A549 (cell line): ENCODE results near the gene IL20RB.

Experiments
- CEBPB ChIP-seq, 2 experiments: fragments of >200 bp in 1 of 2; sonication (Bioruptor Twin) in 1 of 2; formaldehyde crosslinking in 1 of 2; IDR thresholded peaks; 2 replicates each; pipeline ENCODE4 v1.6.1; 2012 to 2016
- EHMT2 ChIP-seq: fragments of 200-600 bp; sonication (generic); IDR thresholded peaks from 2 replicates; pipeline ENCODE4 v1.6.1; 2016; ENCODE audit warnings: antibody characterized with exemption, low read depth, mild to moderate bottlenecking, moderate library complexity
- HOXB13 ChIP-seq: fragments of 250-450 bp; sonication (Bioruptor Pico); IDR thresholded peaks from 2 replicates; pipeline ENCODE4 v1.5.0; 2020; ENCODE audit warnings: low read depth, mild to moderate bottlenecking, moderate library complexity
- KDM1A ChIP-seq: fragments of 200-600 bp; sonication (generic); IDR thresholded peaks from 2 replicates; pipeline ENCODE4 v1.6.1; 2016; ENCODE audit warnings: low read depth, mild to moderate bottlenecking
- MAZ ChIP-seq: fragments of 150-350 bp; IDR thresholded peaks from 2 replicates; pipeline ENCODE4 v1.6.1; 2014; ENCODE audit warnings: antibody characterized with exemption, low read depth, low read length, borderline replicate concordance
- PHF8 ChIP-seq: fragments of 200-600 bp; sonication (generic); IDR thresholded peaks from 2 replicates; pipeline ENCODE4 v1.6.1; 2016; ENCODE audit warnings: low read depth, mild to moderate bottlenecking, antibody characterized with exemption, moderate library complexity, borderline replicate concordance
- POLR2A ChIP-seq: IDR thresholded peaks from 2 replicates; pipeline ENCODE4 v1.6.1; 2012; ENCODE audit warnings: mild to moderate bottlenecking, low read length
- TF ChIP-seq, protein P1 (sequence below): fragments of >200 bp; sonication (Bioruptor Twin); formaldehyde crosslinking; IDR thresholded peaks from 3 replicates; pipeline ENCODE4 v1.5.1; 2016
- TF ChIP-seq, protein P2 (sequence below): IDR thresholded peaks from 2 replicates; pipeline ENCODE4 v1.6.1; 2012; ENCODE audit warnings: low read depth, borderline replicate concordance

GRCh38 chr3:137011153-137011552, 53.4 kb downstream of the IL20RB start:
- TF ChIP-seq, protein P1, sequence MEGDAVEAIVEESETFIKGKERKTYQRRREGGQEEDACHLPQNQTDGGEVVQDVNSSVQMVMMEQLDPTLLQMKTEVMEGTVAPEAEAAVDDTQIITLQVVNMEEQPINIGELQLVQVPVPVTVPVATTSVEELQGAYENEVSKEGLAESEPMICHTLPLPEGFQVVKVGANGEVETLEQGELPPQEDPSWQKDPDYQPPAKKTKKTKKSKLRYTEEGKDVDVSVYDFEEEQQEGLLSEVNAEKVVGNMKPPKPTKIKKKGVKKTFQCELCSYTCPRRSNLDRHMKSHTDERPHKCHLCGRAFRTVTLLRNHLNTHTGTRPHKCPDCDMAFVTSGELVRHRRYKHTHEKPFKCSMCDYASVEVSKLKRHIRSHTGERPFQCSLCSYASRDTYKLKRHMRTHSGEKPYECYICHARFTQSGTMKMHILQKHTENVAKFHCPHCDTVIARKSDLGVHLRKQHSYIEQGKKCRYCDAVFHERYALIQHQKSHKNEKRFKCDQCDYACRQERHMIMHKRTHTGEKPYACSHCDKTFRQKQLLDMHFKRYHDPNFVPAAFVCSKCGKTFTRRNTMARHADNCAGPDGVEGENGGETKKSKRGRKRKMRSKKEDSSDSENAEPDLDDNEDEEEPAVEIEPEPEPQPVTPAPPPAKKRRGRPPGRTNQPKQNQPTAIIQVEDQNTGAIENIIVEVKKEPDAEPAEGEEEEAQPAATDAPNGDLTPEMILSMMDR: no peak
- no peak for TF ChIP-seq EHMT2
- no peak for TF ChIP-seq CEBPB (IDR thresholded peaks at IDR 0.05)
- no peak for TF ChIP-seq PHF8
- no peak for TF ChIP-seq POLR2A
- TF ChIP-seq KDM1A: no peak
- TF ChIP-seq HOXB13 (CRISPR knock-in tag): no peak
- TF ChIP-seq, protein P2, sequence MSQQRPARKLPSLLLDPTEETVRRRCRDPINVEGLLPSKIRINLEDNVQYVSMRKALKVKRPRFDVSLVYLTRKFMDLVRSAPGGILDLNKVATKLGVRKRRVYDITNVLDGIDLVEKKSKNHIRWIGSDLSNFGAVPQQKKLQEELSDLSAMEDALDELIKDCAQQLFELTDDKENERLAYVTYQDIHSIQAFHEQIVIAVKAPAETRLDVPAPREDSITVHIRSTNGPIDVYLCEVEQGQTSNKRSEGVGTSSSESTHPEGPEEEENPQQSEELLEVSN: no peak
- TF ChIP-seq MAZ: no peak
